SK-N-MC (cell line): ENCODE results near the gene REV1.

ENCODE experiments used
- EZH2 ChIP-seq: fragments of 200-600 bp; sonication (generic); IDR thresholded peaks from one replicate; pipeline ENCODE4 v1.6.1; 2017; ENCODE audit warnings: antibody characterized with exemption
- FOXP2 ChIP-seq: optimal IDR thresholded peaks from 2 replicates; pipeline ENCODE3; 2011; ENCODE audit warnings: mild to moderate bottlenecking, moderate library complexity; ENCODE audit not compliant: insufficient read depth; ENCODE audit errors: extremely low read length, control extremely low read depth
- POLR2AphosphoS5 ChIP-seq: IDR thresholded peaks from 2 replicates; pipeline ENCODE4 v1.6.1; 2012; ENCODE audit warnings: mild to moderate bottlenecking, low read depth, low read length, borderline replicate concordance

- no peak for TF ChIP-seq EZH2
- no peak for TF ChIP-seq POLR2AphosphoS5
- TF ChIP-seq FOXP2: no peak
These were observed 45.6 kb downstream of the REV1 start for GRCh38 chr2:99444222-99444621.
